B cell (primary cell): ENCODE measurements around the gene ADGRD1. TPM values are rescaled to one million over a fixed set of nuclear protein-coding genes. Genes with fewer than 3 reads are reported as not detected.

Source experiments
- ATAC-seq: fragments of 200-7000 bp; cut with Tn5 transposase; one replicate; pipeline ENCODE4 v1.10.0; 2021; ENCODE audit warnings: low read depth, mild to moderate bottlenecking, moderate number of reproducible peaks, moderate library complexity
- CTCF ChIA-PET: fragments of 350-600 bp; sonication (Branson Sonifier 250); formaldehyde crosslinking; loops from one replicate; lab custom pipeline; 2021; ENCODE audit warnings: antibody characterized with exemption, inconsistent platforms; lab: Charles Lee
- POLR2A ChIA-PET: fragments of 350-600 bp; sonication (Branson Sonifier 250); formaldehyde crosslinking; loops from one replicate; lab custom pipeline; 2021; ENCODE audit warnings: antibody characterized with exemption; lab: Charles Lee
- DNase-seq: peaks from one replicate; pipeline ENCODE4 v3.0.0; 2013
- H2AFZ ChIP-seq: 2 replicates; pipeline ENCODE4 v1.6.1; 2012; ENCODE audit warnings: mild to moderate bottlenecking, low read depth, low read length; ENCODE audit not compliant: insufficient read depth, poor library complexity, severe bottlenecking
- H3K27ac ChIP-seq, 2 donors: 1 replicate in 1 of 2; 2 replicates in 1 of 2; pipeline ENCODE4 v1.5.1; 2012 to 2013; ENCODE audit warnings: low read length in 2 of 2, mild to moderate bottlenecking in 2 of 2, moderate library complexity in 1 of 2
- H3K27me3 ChIP-seq, 4 experiments: fragments of 200-600 bp in 1 of 4; sonication (generic) in 1 of 4; replicated peaks in 1 of 4; 1 replicate in 2 of 4; 2 replicates in 2 of 4; pipeline versions ENCODE4 v1.6.1 to v1.7.0; 2013 to 2016; ENCODE audit warnings: low read length in 3 of 4, mild to moderate bottlenecking in 2 of 4, mixed read lengths in 1 of 4, moderate library complexity in 1 of 4; ENCODE audit not compliant: insufficient read depth in 4 of 4, control insufficient read depth in 3 of 4; ENCODE audit errors: control extremely low read depth in 1 of 4
- H3K36me3 ChIP-seq, 2 experiments: replicated peaks in 1 of 2; 1 replicate in 1 of 2; 2 replicates in 1 of 2; pipeline versions ENCODE4 v1.6.1 to v1.7.1; 2013; ENCODE audit warnings: low read length in 1 of 2; ENCODE audit not compliant: insufficient read depth in 2 of 2, control insufficient read depth in 1 of 2; ENCODE audit errors: control extremely low read depth in 1 of 2, extremely low read depth in 1 of 2
- H3K4me1 ChIP-seq, 2 donors: fragments of 200-600 bp in 1 of 2; sonication (generic) in 1 of 2; 1 replicate in 1 of 2; 2 replicates in 1 of 2; pipeline versions ENCODE4 v1.5.1 to v1.6.1; 2013 to 2017; ENCODE audit warnings: low read length in 2 of 2; ENCODE audit not compliant: control insufficient read depth in 2 of 2, insufficient read depth in 2 of 2
- H3K4me2 ChIP-seq: replicated peaks from 2 replicates; pipeline ENCODE3; 2012; ENCODE audit warnings: mild to moderate bottlenecking, low read depth, low read length; ENCODE audit not compliant: poor library complexity, severe bottlenecking
- H3K4me3 ChIP-seq, 5 experiments: fragments of 200-600 bp in 1 of 5; sonication (generic) in 1 of 5; 1 replicate in 3 of 5; 2 replicates in 2 of 5; pipeline versions ENCODE4 v1.5.1 to v1.7.0; 2011 to 2016; ENCODE audit warnings: low read length in 4 of 5, mild to moderate bottlenecking in 4 of 5, low read depth in 2 of 5, control low read depth in 1 of 5, moderate library complexity in 1 of 5; ENCODE audit not compliant: insufficient read depth in 1 of 5; ENCODE audit errors: control extremely low read depth in 1 of 5, extremely low read depth in 1 of 5
- H3K79me2 ChIP-seq: fragments of 200-600 bp; sonication (generic); one replicate; pipeline ENCODE4 v1.6.0; 2016; ENCODE audit warnings: low read length; ENCODE audit not compliant: control insufficient read depth, insufficient read depth
- H3K9ac ChIP-seq: fragments of 200-600 bp; sonication (generic); 2 replicates; pipeline ENCODE4 v1.6.1; 2017; ENCODE audit warnings: mild to moderate bottlenecking, low read length, moderate library complexity
- H3K9me3 ChIP-seq, 3 donors: one replicate each; pipeline versions ENCODE4 v1.6.1 to v1.7.1; 2013; ENCODE audit warnings: low read length in 2 of 3; ENCODE audit not compliant: control insufficient read depth in 2 of 3, insufficient read depth in 1 of 3; ENCODE audit errors: control extremely low read depth in 1 of 3
- H4K20me1 ChIP-seq: 2 replicates; pipeline ENCODE4 v1.6.0; 2012; ENCODE audit warnings: mild to moderate bottlenecking, low read length; ENCODE audit not compliant: insufficient read depth, control insufficient read depth, poor library complexity, severe bottlenecking
- H3K27ac Mint-ChIP-seq: one replicate; pipeline ENCODE4 v1.8.0; 2021; ENCODE audit warnings: mixed read lengths
- H3K27me3 Mint-ChIP-seq: one replicate; pipeline ENCODE4 v1.8.0; 2021; ENCODE audit warnings: mixed read lengths
- H3K4me1 Mint-ChIP-seq: one replicate; pipeline ENCODE4 v1.8.0; 2021; ENCODE audit warnings: mixed read lengths
- H3K4me3 Mint-ChIP-seq: one replicate; pipeline ENCODE4 v1.8.0; 2021; ENCODE audit warnings: mixed read lengths
- H3K9me3 Mint-ChIP-seq: one replicate; pipeline ENCODE4 v1.8.0; 2022; ENCODE audit warnings: mixed read lengths; ENCODE audit not compliant: insufficient read depth
- EZH2 ChIP-seq: IDR thresholded peaks from 2 replicates; pipeline ENCODE4 v1.6.1; 2012; ENCODE audit warnings: borderline replicate concordance, low read depth, mild to moderate bottlenecking, moderate library complexity, low read length; ENCODE audit not compliant: insufficient read depth, poor library complexity, severe bottlenecking
- WGBS: methylation state at CpG from one replicate; pipeline ENCODE4 v1.1.5; 2013; ENCODE audit warnings: missing lambda C conversion rate; ENCODE audit not compliant: insufficient coverage; 5-methylcytosine and 5-hydroxymethylcytosine counted together
- intact Hi-C: fragments of 100-400 bp; cut with micrococcal nuclease; formaldehyde crosslinking; loops from one replicate; pipeline ENCODE4 v1.10.0; 2022
- polyA plus RNA-seq: library from polyadenylated mRNA; depleted of rRNA; stranded (reverse); fragments of >200 nt; gene quantifications from 2 replicates; pipeline ENCODE4 v1.2.3, GENCODE V29; 2012
- total RNA-seq, 2 donors: library from RNA; stranded (reverse); fragments of 120-200 nt in 1 of 2; gene quantifications; 1 replicate in 1 of 2; 2 replicates in 1 of 2; pipeline versions ENCODE4 v1.2.3 to v1.2.4, GENCODE V29; 2013 to 2022
- TF ChIP-seq, protein P1 (sequence below): fragments of 200-600 bp; IDR thresholded peaks from one replicate; pipeline ENCODE4 v1.8.0; 2022; ENCODE audit warnings: antibody characterized with exemption, mild to moderate bottlenecking

Gene ADGRD1
- total and polyA plus RNA-seq, 2 donors (not counting 1 experiment from before 2014, with no cell fraction given), result 1.1 to 2.2 TPM

DNA sequence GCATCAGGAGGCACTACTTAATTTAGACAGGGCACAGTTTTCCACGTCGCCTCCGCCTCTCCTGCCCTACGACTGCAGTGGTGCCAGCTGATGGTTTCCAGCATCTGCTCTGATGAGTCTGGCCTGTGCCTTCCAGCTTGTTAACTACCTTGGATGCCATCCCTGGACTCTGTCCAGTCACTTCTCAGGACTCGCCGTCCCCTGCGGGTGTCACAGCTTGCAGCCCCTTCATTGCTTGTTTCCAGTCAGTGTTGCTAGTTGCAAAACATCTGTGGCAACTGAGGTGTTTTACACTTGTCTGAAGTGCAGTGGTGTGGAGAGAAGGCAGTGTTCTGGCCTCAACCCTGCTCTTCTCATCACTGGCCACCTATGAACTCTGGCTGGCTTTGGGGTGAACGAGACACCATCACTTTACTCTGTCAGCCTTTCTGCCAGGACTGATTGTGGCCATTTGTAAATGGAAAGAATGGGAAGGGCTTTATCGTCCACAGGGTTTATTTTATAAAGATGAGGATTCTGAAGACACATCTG is 8.3 kb downstream of the ADGRD1 start:
- no peak overlapping the region for H3K4me3 Mint-ChIP-seq
- DNase-seq, result no peak
- H3K27ac Mint-ChIP-seq, result no peak overlapping the region
- H3K79me2 ChIP-seq, result no peaks in the 10 kb centered on the region
- peaks cover 18% of the 10 kb centered on the region for H3K27me3 Mint-ChIP-seq
- no peak overlapping the region for H3K9ac ChIP-seq
- no peaks in the 10 kb centered on the region for H3K36me3 ChIP-seq
- H2AFZ ChIP-seq, result no peak overlapping the region
- H3K4me1 ChIP-seq, result no peaks in the 10 kb centered on the region
- H3K4me1 Mint-ChIP-seq, result peaks cover 1% of the 10 kb centered on the region
- 100% methylated on average over 7 of the region's 9 CpGs for WGBS
- TF ChIP-seq EZH2, result no peak
- TF ChIP-seq, protein P1, sequence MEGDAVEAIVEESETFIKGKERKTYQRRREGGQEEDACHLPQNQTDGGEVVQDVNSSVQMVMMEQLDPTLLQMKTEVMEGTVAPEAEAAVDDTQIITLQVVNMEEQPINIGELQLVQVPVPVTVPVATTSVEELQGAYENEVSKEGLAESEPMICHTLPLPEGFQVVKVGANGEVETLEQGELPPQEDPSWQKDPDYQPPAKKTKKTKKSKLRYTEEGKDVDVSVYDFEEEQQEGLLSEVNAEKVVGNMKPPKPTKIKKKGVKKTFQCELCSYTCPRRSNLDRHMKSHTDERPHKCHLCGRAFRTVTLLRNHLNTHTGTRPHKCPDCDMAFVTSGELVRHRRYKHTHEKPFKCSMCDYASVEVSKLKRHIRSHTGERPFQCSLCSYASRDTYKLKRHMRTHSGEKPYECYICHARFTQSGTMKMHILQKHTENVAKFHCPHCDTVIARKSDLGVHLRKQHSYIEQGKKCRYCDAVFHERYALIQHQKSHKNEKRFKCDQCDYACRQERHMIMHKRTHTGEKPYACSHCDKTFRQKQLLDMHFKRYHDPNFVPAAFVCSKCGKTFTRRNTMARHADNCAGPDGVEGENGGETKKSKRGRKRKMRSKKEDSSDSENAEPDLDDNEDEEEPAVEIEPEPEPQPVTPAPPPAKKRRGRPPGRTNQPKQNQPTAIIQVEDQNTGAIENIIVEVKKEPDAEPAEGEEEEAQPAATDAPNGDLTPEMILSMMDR, result no peak
- no peaks in the 10 kb centered on the region for H4K20me1 ChIP-seq
- no peak for ATAC-seq
- H3K9me3 Mint-ChIP-seq, result no peaks in the 10 kb centered on the region
- H3K4me2 ChIP-seq, result no peak overlapping the region
- no peaks in the 10 kb centered on the region for H3K9me3 ChIP-seq
- POLR2A ChIA-PET, result no interaction called here
- no peaks in the 10 kb centered on the region for H3K27me3 ChIP-seq
- H3K27ac ChIP-seq, result no peak overlapping the region
- no peak overlapping the region for H3K4me3 ChIP-seq
- CTCF ChIA-PET, result no interaction called here
- intact Hi-C loops, result no loop called here

DNA sequence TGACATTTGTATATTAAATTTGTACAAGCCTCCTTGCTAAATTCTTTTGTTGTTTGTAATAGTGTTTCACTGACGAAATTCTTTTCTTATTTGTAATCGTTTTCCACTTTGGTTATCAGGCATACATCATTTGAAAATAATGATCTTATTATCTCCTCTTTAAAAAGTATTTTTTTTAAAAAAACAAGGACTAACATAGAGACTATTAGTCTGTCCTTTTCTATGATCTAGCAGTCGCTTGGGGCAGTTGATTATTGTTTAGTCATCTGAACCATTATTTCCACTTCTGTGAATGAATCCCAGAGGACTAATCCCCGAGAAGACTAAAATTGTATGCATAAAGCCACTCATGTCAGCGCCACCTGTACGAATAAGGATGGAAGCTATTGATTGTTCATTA is 11.5 kb downstream of the ADGRD1 start:
- Histone ChIP-seq H3K4me3 (no peak overlapping the region), H3K4me2 (no peak overlapping the region), H3K27me3 (no peaks in the 10 kb centered on the region), H2AFZ (no peak overlapping the region), H3K79me2 (no peaks in the 10 kb centered on the region), H3K27ac (no peak overlapping the region), H3K4me1 (peaks cover 2 to 6% of the 10 kb centered on the region in 2 donors), H4K20me1 (no peaks in the 10 kb centered on the region), H3K9me3 (peaks cover 0 to 2% (median 0%) of the 10 kb centered on the region in 3 donors), H3K36me3 (no peaks in the 10 kb centered on the region), H3K9ac (no peak overlapping the region)
- ChIA-PET POLR2A (no interaction called here), CTCF (no interaction called here)
- H3K27me3 Mint-ChIP-seq, result peaks cover 22% of the 10 kb centered on the region
- ATAC-seq (no peak), DNase-seq (no peak)
- no CpG with 5 or more reads among the region's 6 CpGs for WGBS
- no peak overlapping the region for H3K4me3 Mint-ChIP-seq
- intact Hi-C loops, result no loop called here
- TF ChIP-seq, protein P1, result no peak
- no peak for TF ChIP-seq EZH2
- no peak overlapping the region for H3K27ac Mint-ChIP-seq
- H3K4me1 Mint-ChIP-seq, result peaks cover 14% of the 10 kb centered on the region
- H3K9me3 Mint-ChIP-seq, result no peaks in the 10 kb centered on the region
